ENCODE data around the gene CR1.
"Not testable (repeated sequence)": the region's sequence is repeated elsewhere in the genome, so short reads cannot be mapped to it uniquely, and the experiment has no call there.

CR1 gene

DNA sequence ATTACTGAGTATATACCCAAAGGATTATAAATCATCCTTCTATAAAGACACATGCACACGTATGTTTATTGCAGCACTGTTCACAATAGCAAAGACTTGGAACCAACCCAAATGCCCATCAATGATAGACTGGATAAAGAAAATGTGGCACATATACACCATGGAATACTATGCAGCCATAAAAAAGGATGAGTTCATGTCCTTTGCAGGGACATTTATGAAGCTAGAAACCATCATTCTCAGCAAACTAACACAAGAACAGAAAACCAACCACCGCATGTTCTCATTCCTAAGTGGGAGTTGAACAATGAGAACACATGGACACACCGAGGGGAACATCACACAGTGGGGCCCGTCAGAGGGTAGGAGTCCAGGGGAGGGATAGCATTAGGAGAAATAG is 98.1 kb downstream of the CR1 start:
- DNase-seq = not testable (repeated sequence)

GRCh38 chr1:207603777-207604176 is 107.8 kb downstream of the CR1 start:
- DNase-seq = no peak

DNA sequence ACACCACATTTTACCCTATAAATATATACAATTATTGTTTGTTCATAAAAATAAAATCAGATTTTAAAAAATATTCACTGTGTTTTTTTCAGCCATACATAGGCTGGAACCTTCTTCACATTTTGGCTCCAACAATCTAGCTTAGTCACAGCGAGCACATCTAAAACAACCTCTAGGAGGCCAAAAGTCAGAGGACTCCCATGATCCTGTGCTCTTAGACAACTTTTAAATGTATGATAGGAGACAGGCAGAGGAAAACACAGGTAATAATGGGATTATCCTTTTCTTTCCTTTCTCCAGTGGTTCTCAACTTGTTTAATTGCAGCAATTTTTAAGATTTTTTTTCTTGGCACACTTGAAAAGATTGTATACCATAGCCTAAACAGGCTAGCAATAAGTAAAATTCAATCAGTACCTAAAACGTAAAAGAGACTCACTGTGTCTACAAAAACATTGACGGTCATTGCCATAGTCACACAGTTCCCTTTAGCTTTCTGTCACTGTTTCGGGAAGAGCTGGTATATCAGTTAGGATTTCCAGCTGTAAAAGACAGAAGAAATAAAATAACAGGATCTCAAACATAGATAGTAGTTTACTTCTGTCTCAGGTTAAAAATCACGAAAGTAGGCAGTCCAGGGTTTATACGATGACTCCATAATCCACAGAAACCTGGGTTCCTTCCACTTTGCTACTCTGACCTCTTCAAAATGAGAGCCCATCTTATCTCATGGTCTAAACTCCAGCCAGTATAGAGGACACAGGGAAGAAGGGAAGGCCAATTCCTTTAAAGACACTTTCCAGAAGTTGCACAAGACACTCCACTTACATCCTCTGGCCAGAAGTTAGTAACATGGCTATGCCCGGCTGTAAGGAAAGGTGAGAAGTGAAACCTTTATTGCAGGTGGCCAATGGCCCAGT is 109.7 kb downstream of the CR1 start:
- no peak for DNase-seq

DNA sequence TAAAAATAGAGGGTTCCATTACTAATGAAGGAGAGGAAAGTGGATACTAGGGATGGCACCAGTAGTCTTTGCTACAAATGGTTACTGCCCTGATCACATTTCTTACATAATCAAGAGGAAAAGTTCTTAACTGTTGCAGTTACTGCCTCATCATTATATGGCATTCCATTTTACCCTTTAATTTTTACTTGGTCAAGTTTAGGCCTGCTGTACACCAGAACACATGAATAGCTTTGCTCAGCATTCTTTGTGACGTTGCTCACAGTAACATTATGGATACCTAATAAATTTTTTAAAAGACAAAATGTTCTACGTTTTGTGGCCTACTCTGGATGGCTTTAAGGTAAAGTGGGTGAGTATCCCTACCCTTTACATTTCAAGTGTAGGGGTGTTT is 110.4 kb downstream of the CR1 start:
- no peak for DNase-seq

DNA sequence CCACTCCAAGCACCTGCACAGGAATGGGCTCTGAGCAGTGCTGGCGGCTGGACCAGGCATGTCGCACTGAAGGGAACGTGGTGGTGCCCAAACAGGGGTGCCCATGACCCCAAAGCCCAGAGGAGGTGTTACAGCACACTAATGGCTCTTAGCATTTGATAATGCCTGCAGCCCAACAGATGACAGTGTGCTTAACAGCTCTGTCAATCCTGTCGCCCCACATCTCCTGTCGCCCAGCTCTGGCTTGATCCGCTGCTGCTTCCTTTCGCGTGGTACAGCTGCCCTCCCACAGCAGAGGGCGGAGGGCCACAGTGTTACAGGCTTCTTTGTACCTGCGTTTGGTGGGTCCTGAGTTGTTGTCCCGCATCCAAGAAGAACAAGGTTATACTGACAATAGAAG is 116.8 kb downstream of the CR1 start:
- DNase-seq = no peak

DNA sequence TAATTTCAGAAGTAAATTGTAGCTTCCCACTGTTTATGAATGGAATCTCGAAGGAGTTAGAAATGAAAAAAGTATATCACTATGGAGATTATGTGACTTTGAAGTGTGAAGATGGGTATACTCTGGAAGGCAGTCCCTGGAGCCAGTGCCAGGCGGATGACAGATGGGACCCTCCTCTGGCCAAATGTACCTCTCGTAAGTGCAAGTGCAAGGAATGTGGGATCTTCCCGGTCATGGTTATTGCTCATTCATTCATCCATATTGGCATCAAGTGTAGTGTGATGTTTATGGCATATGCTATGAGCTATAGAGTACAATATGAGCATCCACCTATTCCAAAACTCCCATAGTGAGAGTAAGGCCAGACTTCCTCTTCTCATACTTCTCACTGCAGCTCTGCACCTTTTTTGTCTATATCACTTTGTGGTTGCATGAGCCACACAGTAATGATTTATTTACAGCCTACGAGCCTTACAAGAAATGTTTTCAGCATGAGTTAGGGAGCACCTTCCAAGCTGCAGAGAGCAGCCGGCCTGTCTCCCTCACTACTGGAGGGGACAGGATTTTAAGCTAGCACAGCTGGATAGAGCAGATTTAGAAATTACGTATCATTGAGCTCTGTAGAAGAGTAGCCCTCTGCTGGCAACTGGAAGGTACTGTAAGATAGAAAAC is 124.0 kb downstream of the CR1 start:
- DNase-seq = peak; percentile 8

GRCh38 chr1:207620543-207620893 is 124.6 kb downstream of the CR1 start:
- no peak for DNase-seq

GRCh38 chr1:207625504-207626071 is 129.6 kb downstream of the CR1 start:
- not testable (repeated sequence) for DNase-seq

DNA sequence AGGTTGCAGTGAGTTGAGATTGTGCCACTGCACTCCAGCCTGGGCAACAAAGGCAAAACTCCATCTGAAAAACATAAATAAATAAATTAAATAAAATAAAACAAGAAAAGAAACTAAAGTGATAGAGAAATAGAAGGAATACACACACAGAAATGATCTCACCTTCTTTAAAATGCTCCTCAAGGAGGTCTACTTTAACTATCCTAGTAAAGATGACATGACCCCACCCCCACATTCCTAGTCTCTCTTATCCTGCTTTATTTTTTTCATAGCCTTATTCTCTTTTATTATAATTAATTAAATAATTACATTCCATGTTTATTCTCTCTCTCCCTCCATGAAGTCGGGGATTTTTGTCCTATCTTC is 131.0 kb downstream of the CR1 start:
- DNase-seq = no peak

DNA sequence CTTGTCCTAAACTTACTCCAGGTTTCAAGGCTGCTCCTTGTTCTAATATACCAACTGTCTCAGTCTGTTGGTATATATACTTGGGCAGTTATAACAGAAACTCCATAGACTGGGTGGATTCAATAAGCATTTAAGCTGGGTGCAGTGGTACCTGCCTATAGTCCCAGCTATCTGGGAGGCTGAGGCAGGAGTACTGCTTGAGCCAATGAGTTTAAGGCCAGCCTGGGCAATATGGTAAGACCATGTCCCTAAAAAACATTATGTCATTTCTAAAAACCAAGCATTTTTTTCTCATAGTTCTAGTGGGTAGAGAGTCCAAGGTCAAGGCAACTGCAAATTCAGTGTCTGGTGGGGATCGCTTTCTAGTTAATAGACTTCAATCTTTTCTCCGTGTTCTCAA is 131.5 kb downstream of the CR1 start:
- no peak for DNase-seq

- DNase-seq = no peak
Observed at GRCh38 chr1:207628776-207629175, 132.8 kb downstream of the CR1 start.

GRCh38 chr1:207631137-207631536 is 135.2 kb downstream of the CR1 start:
- no peak for DNase-seq

DNA sequence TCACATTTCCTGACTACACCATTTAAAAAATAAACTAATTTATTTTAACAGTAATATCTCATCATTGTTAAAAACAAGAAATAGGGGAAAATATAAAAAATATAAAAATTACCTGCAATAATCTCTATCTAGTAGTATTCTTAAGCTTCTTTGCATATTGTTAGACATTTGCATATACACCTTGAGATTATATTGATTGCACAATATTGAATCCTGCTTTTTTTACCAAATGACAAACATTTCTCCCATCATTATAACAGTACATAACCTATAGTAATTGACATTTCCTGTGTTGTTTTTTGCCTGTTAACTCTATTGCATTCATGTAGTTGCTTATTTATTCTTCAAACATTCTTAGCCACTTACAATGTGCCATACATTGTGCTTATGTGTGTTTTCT is 137.3 kb downstream of the CR1 start:
- DNase-seq = no peak

- DNase-seq = not testable (repeated sequence)
Observed at GRCh38 chr1:207633699-207634289, 137.8 kb downstream of the CR1 start.

DNA sequence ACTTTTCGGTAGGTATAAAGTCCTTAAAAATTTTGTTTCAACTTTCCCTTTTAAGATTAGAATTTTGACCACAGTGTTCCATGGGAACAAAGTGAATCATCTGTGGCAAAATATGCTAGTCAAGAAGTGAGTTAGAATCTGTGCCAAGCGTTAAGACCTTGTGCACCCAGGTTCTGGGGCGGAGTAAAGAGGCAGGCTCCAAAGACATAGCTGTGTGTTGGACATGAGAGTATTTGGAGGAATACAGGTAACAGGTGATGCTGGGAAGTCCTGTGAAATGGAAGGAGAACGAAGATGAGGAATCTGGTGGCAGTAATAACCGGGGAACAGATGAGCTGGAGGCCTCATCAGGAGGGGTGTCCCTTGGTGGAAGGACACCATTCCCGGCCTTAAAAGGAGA is 138.3 kb downstream of the CR1 start:
- DNase-seq = not testable (repeated sequence)

DNA sequence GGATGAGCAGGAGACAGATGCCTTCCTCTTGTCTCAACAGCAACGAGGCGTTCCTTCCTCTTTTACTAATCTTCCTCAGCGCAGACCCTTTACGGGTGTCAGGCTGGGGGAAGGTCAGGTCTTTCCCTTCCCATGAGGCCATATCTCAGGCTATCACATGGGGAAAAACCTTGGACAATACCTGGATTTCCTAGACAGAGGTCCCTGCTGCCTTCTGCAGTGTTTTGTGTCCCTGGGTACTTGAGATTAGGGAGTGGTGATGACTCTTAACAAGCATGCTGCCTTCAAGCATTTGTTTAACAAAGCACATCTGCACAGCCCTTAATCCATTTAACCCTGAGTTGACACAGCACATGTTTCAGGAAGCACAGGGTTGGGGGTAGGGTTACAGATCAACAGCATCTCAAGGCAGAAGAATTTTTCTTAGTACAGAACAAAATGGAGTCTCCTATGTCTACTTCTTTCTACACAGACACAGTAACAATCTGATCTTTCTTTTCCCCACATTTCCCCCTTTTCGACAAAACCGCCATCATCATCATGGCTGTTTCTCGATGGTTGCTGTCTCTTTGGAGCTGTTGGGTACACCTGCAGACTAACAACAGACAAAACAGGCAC is 139.7 kb downstream of the CR1 start:
- DNase-seq = peak; percentile 36

GRCh38 chr1:207638487-207639145 is 142.7 kb downstream of the CR1 start:
- not testable (repeated sequence) for DNase-seq

DNA sequence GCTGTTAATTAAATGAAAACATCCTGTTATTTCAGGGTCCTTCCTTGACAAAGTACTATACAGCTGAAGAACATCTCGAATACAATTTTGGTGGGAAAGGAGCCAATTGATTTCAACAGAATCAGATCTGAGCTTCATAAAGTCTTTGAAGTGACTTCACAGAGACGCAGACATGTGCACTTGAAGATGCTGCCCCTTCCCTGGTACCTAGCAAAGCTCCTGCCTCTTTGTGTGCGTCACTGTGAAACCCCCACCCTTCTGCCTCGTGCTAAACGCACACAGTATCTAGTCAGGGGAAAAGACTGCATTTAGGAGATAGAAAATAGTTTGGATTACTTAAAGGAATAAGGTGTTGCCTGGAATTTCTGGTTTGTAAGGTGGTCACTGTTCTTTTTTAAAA is 143.4 kb downstream of the CR1 start:
- DNase-seq = not testable (repeated sequence)

GRCh38 chr1:207644166-207644851 is 148.4 kb downstream of the CR1 start:
- DNase-seq = no peak

GRCh38 chr1:207644852-207645634 is 149.1 kb downstream of the CR1 start, which contains the start of gene CR1L:
Gene CR1L (plus strand): TSS chr1:207645133. CDS start chr1:207645234, 101 bp downstream.
- DNase-seq = peak; percentile 74

GRCh38 chr1:207645635-207646081 is 149.7 kb downstream of the CR1 start:
- peak; percentile 11 for DNase-seq
